IMR-90 (cell line): ENCODE measurements around the gene AMACR.
"Not testable (repeated sequence)": the region's sequence is repeated elsewhere in the genome, so short reads cannot be mapped to it uniquely, and the experiment has no call there.

Source experiments
- POLR2A ChIP-seq: IDR thresholded peaks from 2 replicates; pipeline ENCODE4 v1.6.1; 2012; ENCODE audit warnings: mild to moderate bottlenecking, low read depth, low read length
- TF ChIP-seq, protein P1 (sequence below): conservative IDR thresholded peaks from 2 replicates; pipeline ENCODE4 v1.5.1; 2012; ENCODE audit warnings: mild to moderate bottlenecking, low read depth, low read length, improper control_type of control experiment

DNA sequence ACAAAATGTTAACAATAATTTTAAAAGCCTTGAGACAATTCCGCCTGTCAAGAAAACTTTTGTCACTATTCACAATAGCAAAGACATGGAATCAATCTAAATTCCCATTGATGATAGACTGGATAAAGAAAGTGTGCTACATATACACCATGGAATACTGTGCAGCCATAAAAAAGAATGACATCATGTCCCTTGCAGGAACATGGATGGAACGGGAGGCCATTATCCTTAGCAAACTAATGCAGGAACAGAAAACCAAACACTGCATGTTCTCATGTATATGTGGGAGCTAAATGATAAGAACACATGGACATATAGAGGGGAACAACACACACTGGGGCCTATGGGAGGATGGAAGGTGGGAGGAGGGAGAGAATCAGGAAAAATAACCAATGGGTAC is 22.7 kb upstream of the AMACR start:
- TF ChIP-seq, protein P1, sequence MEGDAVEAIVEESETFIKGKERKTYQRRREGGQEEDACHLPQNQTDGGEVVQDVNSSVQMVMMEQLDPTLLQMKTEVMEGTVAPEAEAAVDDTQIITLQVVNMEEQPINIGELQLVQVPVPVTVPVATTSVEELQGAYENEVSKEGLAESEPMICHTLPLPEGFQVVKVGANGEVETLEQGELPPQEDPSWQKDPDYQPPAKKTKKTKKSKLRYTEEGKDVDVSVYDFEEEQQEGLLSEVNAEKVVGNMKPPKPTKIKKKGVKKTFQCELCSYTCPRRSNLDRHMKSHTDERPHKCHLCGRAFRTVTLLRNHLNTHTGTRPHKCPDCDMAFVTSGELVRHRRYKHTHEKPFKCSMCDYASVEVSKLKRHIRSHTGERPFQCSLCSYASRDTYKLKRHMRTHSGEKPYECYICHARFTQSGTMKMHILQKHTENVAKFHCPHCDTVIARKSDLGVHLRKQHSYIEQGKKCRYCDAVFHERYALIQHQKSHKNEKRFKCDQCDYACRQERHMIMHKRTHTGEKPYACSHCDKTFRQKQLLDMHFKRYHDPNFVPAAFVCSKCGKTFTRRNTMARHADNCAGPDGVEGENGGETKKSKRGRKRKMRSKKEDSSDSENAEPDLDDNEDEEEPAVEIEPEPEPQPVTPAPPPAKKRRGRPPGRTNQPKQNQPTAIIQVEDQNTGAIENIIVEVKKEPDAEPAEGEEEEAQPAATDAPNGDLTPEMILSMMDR, result not testable (repeated sequence)
- TF ChIP-seq POLR2A, result not testable (repeated sequence)
